Cardiac muscle cell (in vitro differentiated cells and primary cell): ENCODE data around the gene RPSA. TPM values are rescaled to one million over a fixed set of nuclear protein-coding genes. Genes with fewer than 3 reads are reported as not detected.

Source experiments
- DNase-seq, 2 donors: peaks; one replicate each; pipeline versions ENCODE4 v3.0.0 to v3.0.0-alpha.2; 2010 to 2017; ENCODE audit warnings: low read depth in 1 of 2, low spot score in 1 of 2
- H3K27ac ChIP-seq: fragments of 200-600 bp; sonication (generic); 2 replicates; pipeline ENCODE4 v1.5.1; 2016
- H3K27me3 ChIP-seq: fragments of 200-600 bp; sonication (generic); 2 replicates; pipeline ENCODE4 v1.6.0; 2016; ENCODE audit warnings: control low read depth
- H3K36me3 ChIP-seq: fragments of 200-600 bp; sonication (generic); 2 replicates; pipeline ENCODE4 v1.5.1; 2016; ENCODE audit warnings: control low read depth
- H3K4me1 ChIP-seq: fragments of 200-600 bp; sonication (generic); 2 replicates; pipeline ENCODE4 v1.8.1; 2017; ENCODE audit warnings: low read depth, mild to moderate bottlenecking, mixed run types
- H3K4me3 ChIP-seq: fragments of 200-600 bp; sonication (generic); 2 replicates; pipeline ENCODE4 v1.5.1; 2016; ENCODE audit warnings: mild to moderate bottlenecking
- H3K9me3 ChIP-seq: fragments of 200-600 bp; sonication (generic); 2 replicates; pipeline ENCODE4 v1.5.1; 2017; ENCODE audit warnings: low read depth, mild to moderate bottlenecking, control low read depth
- polyA plus RNA-seq: library from polyadenylated mRNA; unstranded; fragments of >200 nt; fragmentation: Nextera tagmentation; extraction: Ambion mirVana; gene quantifications from 2 replicates; pipeline ENCODE4 v1.2.1, GENCODE V29; 2016
- total RNA-seq: library from RNA; depleted of rRNA; stranded (reverse); fragments of >200 nt; gene quantifications from 2 replicates; pipeline ENCODE4 v1.2.3, GENCODE V29; 2016
- TF ChIP-seq, protein P1 (sequence below): IDR thresholded peaks from 2 replicates; pipeline ENCODE4 v1.5.1; 2012; ENCODE audit warnings: low read depth, mild to moderate bottlenecking, low read length

RPSA gene
- total and polyA plus RNA-seq, 2 experiments from 2014 or later = 329 to 1,073 TPM

GRCh38 chr3:39460677-39461076 is 54.2 kb downstream of the RPSA start:
- TF ChIP-seq, protein P1, sequence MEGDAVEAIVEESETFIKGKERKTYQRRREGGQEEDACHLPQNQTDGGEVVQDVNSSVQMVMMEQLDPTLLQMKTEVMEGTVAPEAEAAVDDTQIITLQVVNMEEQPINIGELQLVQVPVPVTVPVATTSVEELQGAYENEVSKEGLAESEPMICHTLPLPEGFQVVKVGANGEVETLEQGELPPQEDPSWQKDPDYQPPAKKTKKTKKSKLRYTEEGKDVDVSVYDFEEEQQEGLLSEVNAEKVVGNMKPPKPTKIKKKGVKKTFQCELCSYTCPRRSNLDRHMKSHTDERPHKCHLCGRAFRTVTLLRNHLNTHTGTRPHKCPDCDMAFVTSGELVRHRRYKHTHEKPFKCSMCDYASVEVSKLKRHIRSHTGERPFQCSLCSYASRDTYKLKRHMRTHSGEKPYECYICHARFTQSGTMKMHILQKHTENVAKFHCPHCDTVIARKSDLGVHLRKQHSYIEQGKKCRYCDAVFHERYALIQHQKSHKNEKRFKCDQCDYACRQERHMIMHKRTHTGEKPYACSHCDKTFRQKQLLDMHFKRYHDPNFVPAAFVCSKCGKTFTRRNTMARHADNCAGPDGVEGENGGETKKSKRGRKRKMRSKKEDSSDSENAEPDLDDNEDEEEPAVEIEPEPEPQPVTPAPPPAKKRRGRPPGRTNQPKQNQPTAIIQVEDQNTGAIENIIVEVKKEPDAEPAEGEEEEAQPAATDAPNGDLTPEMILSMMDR = no peak
- DNase-seq = no peak
- no peaks in the 10 kb centered on the region for H3K4me1 ChIP-seq
- H3K9me3 ChIP-seq = no peaks in the 10 kb centered on the region
- no peak overlapping the region for H3K4me3 ChIP-seq
- H3K27ac ChIP-seq = no peak overlapping the region
- H3K27me3 ChIP-seq = no peaks in the 10 kb centered on the region
- H3K36me3 ChIP-seq = no peaks in the 10 kb centered on the region

Other genes with a start within 250 kb of the RPSA start
- 195 and 315 TPM in 2 replicates for gene XIRP1, start 214.1 kb upstream of the RPSA start, total RNA-seq
- gene XIRP1, start 214.1 kb upstream of the RPSA start, polyA plus RNA-seq = 136 and 199 TPM in 2 replicates
- gene CX3CR1, start 126.7 kb upstream of the RPSA start, total RNA-seq = 0.48 and 0.56 TPM in 2 replicates
- gene CX3CR1, start 126.7 kb upstream of the RPSA start, polyA plus RNA-seq = 1.4 and 2.6 TPM in 2 replicates
- gene CCR8, start 77.0 kb upstream of the RPSA start, total RNA-seq = not detected in 2 replicates
- gene CCR8, start 77.0 kb upstream of the RPSA start, polyA plus RNA-seq = not detected in 2 replicates
- gene SLC25A38, start 23.4 kb upstream of the RPSA start, total RNA-seq = 29.6 and 31.0 TPM in 2 replicates
- 21.3 and 29.1 TPM in 2 replicates for gene SLC25A38, start 23.4 kb upstream of the RPSA start, polyA plus RNA-seq
- not detected in 2 replicates for gene MOBP, start 61.0 kb downstream of the RPSA start, total RNA-seq
- not detected in 2 replicates for gene MOBP, start 61.0 kb downstream of the RPSA start, polyA plus RNA-seq